AG04449 (cell line): ENCODE data around the gene TSPAN10.

Source experiments
- CTCF ChIA-PET: fragments of 350-600 bp; formaldehyde crosslinking; extraction: SDS; loops from one replicate; lab custom pipeline; 2021; ENCODE audit warnings: antibody characterized with exemption; lab: Yijun Ruan, JAX
- POLR2A ChIA-PET: fragments of 400-600, 350-600 bp; formaldehyde crosslinking; extraction: SDS; loops from one replicate; lab custom pipeline; 2020; ENCODE audit warnings: antibody characterized with exemption, inconsistent platforms; lab: Yijun Ruan, JAX
- DNase-seq: peaks from one replicate; pipeline ENCODE4 v3.0.0-alpha.2; 2010; ENCODE audit warnings: low read depth, low spot score
- H3K4me3 ChIP-seq: 2 replicates; pipeline ENCODE4 v1.5.1; 2011; ENCODE audit warnings: low read depth, mild to moderate bottlenecking, control low read depth, low read length
- TF ChIP-seq, protein P1 (sequence below): IDR thresholded peaks from one replicate; pipeline ENCODE4 v1.5.1; 2011; ENCODE audit warnings: mild to moderate bottlenecking, moderate library complexity, low read length, control low read depth, inconsistent platforms; ENCODE audit not compliant: insufficient read depth; ENCODE audit errors: missing control alignments

TSPAN10 gene

DNA sequence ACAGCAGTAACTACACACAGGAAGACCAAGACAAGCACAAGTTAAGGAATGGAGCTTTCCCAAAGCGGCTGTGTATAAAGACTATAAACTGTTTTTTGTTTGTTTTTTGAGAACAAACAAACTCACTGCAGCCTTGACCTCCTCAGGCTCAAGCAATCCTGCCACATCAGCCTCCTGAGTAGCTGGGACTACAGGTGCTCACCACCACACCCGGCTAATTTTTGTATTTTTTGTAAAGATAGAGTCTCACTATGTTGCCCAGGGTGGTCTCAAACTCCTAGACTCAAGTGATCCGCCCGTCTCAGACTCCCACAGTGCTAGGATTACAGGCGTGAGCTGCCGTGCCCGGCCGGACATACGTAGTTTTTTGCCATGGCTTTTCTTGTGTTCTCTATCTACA, 23.4 kb downstream of the TSPAN10 start:
- CTCF ChIA-PET = interaction anchor here (1.1 kb wide), 1 partner anchor 10 kb away, joined by 5 read pairs; no protein-coding TSS in a partner anchor

DNA sequence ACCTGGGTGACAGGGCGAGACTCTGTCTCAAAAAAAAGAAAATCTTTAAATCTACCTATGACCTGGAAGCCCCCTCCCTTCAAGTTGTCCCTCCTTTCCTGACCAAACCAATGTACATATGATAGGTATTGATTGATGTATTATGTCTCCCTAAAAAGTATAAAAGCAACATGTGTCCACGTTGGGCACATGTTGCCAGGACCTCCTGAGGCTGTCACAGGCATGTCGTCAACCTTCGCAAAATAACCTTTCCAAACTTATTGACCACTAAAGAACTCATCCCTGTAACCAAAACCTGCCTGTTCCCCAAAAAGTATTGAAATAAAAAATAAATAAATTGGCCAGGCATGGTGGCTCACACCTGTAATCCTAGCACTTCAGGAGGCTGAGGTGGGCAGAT, 25.0 kb downstream of the TSPAN10 start:
- H3K4me3 ChIP-seq = no peak overlapping the region
- POLR2A ChIA-PET = no interaction called here
- TF ChIP-seq, protein P1, sequence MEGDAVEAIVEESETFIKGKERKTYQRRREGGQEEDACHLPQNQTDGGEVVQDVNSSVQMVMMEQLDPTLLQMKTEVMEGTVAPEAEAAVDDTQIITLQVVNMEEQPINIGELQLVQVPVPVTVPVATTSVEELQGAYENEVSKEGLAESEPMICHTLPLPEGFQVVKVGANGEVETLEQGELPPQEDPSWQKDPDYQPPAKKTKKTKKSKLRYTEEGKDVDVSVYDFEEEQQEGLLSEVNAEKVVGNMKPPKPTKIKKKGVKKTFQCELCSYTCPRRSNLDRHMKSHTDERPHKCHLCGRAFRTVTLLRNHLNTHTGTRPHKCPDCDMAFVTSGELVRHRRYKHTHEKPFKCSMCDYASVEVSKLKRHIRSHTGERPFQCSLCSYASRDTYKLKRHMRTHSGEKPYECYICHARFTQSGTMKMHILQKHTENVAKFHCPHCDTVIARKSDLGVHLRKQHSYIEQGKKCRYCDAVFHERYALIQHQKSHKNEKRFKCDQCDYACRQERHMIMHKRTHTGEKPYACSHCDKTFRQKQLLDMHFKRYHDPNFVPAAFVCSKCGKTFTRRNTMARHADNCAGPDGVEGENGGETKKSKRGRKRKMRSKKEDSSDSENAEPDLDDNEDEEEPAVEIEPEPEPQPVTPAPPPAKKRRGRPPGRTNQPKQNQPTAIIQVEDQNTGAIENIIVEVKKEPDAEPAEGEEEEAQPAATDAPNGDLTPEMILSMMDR = no peak
- CTCF ChIA-PET = no interaction called here
- no peak for DNase-seq

More for the DNA sequence above, 23.4 kb downstream of the TSPAN10 start:
- POLR2A ChIA-PET = no interaction called here
- no peak for DNase-seq
- TF ChIP-seq, protein P1 = no peak
- no peak overlapping the region for H3K4me3 ChIP-seq

DNA sequence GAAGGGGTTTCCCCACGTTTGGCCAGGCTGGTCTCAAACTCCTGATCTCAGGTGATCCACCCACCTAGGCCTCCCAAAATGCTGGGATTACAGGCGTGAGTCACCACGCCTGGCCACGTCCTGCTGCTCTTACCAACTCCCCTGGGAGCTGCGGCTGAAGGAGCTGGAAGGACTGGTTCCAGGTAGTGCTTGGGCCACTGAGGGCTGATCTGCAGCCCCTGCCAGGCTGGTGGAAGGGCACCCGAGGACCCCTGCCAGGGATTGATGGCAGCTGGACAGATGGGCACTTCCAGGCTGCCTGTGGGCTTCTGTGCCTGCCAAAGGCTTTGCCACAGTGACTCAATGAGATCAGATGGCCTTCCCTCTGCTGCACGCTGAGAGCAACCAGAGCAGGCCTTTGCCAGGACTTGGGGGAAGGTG, 27.1 kb downstream of the TSPAN10 start:
- no peak overlapping the region for H3K4me3 ChIP-seq
- ChIA-PET POLR2A (interaction anchor here (0.7 kb wide), 1 partner anchor 88 kb away, joined by 4 read pairs; no protein-coding TSS in a partner anchor), CTCF (interaction anchor here (0.8 to 1.3 kb wide), 2 partner anchors 15 to 49 kb away, joined by 3 read pairs; no protein-coding TSS in a partner anchor)
- TF ChIP-seq, protein P1 = no peak
- no peak for DNase-seq

DNA sequence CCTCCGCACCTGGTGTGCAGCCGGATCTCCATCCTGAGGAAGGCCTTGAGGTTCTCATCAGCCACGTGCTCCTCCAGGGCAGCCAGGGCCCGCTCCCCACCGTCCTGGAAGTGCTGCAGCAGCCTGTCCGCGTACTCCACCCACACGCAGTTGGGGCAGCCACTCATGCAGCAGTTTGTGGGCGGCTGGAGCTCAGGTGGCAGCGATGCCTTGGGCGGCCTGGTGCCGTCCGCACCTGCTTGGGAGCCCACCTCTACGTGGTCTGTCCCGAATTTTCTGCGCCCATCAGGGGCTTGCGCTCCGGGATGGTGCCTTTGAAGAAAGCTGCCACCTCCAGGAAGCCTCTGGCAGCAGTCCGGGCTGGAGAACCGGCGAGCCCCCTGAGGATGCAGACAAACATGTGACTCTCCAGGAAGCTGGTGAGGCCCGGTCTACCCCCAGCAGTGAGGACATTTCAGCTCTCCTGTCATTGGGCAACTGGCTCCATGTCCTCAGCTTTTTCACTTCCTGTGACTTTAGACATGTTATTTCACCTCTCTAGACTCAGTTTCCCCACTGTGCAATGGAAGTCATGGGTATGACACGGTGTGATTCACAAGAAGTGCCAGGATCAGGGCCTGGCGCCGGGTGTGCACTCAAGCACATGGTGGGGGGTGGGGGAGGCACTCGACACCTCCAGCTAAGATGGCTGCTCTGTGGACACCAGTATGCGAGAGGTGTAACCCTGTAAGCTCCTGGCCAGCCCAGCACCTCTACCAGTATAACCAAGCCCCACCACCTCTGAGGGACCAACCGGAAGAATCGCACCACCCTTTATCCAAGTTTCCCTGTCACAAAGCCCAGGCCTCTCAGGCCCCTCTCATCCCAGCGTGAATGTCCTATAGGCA, 28.5 kb downstream of the TSPAN10 start:
- TF ChIP-seq, protein P1 = no peak
- CTCF ChIA-PET = interaction anchor here (0.6 to 1.3 kb wide), 4 partner anchors 10 to 64 kb away, joined by 3 to 7 read pairs (median 3); no protein-coding TSS in a partner anchor
- DNase-seq = no peak
- H3K4me3 ChIP-seq = peak overlapping the region; percentile 84
- POLR2A ChIA-PET = interaction anchor here (0.5 to 2.2 kb wide), 4 partner anchors 9 to 159 kb away, joined by 3 to 7 read pairs (median 4); partner anchors contain the start of gene PDE6G

DNA sequence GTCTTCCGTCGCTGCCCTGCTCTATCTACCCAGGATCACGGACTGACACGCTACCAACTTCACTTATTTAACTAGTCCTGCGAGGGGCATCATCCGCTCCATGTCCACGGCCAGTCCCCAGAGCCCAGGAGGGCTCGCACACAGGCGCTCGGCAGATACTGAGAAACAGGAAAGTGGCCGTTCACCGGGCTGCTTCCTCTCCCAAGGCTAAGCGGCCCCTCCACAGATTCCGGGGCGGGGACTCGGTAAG, 29.0 kb downstream of the TSPAN10 start:
- peak overlapping the region; percentile 84 for H3K4me3 ChIP-seq
- TF ChIP-seq, protein P1 = no peak
- no peak for DNase-seq
- ChIA-PET POLR2A (interaction anchor here (0.9 to 2.2 kb wide), 4 partner anchors 9 to 30 kb away, joined by 3 to 7 read pairs (median 4); partner anchors contain the start of genes ARL16, HGS and PDE6G), CTCF (interaction anchor here (1.2 kb wide), 1 partner anchor 22 kb away, joined by 3 read pairs; no protein-coding TSS in a partner anchor)
